Effector memory CD8-positive, alpha-beta T cell (primary cell): ENCODE measurements around the gene SULT6B1.
A peak's percentile ranks its signal among the peaks of the same experiment; 100 is the strongest.

Experiments
- ATAC-seq: fragments of 150-1000 bp; cut with Tn5 transposase; replicated peaks from 2 replicates; pipeline ENCODE4 v1.10.0; 2021; ENCODE audit warnings: mild to moderate bottlenecking, moderate library complexity
- DNase-seq, 3 experiments: peaks; one replicate each; pipeline ENCODE4 v3.0.0; 2021
- H3K27ac Mint-ChIP-seq, 2 donors: one replicate each; pipeline ENCODE4 v1.8.0; 2022; ENCODE audit warnings: mild to moderate bottlenecking in 2 of 2, mixed read lengths in 2 of 2, moderate library complexity in 2 of 2
- H3K27me3 Mint-ChIP-seq, 2 donors: one replicate each; pipeline ENCODE4 v1.8.0; 2022; ENCODE audit warnings: mixed read lengths in 2 of 2
- H3K36me3 Mint-ChIP-seq: one replicate; pipeline ENCODE4 v1.8.0; 2022; ENCODE audit warnings: mild to moderate bottlenecking, moderate library complexity, mixed read lengths; ENCODE audit not compliant: insufficient read depth
- H3K4me1 Mint-ChIP-seq, 2 donors: one replicate each; pipeline ENCODE4 v1.8.0; 2022; ENCODE audit warnings: low read depth in 2 of 2, mixed read lengths in 2 of 2
- H3K4me3 Mint-ChIP-seq, 2 donors: one replicate each; pipeline ENCODE4 v1.8.0; 2022; ENCODE audit warnings: mild to moderate bottlenecking in 2 of 2, mixed read lengths in 2 of 2, moderate library complexity in 2 of 2
- H3K9me3 Mint-ChIP-seq, 2 donors: one replicate each; pipeline ENCODE4 v1.8.0; 2022; ENCODE audit warnings: mixed read lengths in 2 of 2

Gene SULT6B1

GRCh38 chr2:37154785-37155184, 33.7 kb downstream of the SULT6B1 start:
- no peak for DNase-seq
- peak overlapping the region in 1 of 2 donors; percentile 94 for H3K4me3 Mint-ChIP-seq
- H3K4me1 Mint-ChIP-seq: peaks cover 30 to 56% of the 10 kb centered on the region in 2 donors
- peak overlapping the region; percentile 91 to 97 for H3K27ac Mint-ChIP-seq
- peaks cover 7% of the 10 kb centered on the region for H3K36me3 Mint-ChIP-seq
- peaks cover 0 to 4% of the 10 kb centered on the region in 2 donors for H3K9me3 Mint-ChIP-seq
- no peaks in the 10 kb centered on the region for H3K27me3 Mint-ChIP-seq
- no peak for ATAC-seq

GRCh38 chr2:37153224-37153623, 35.2 kb downstream of the SULT6B1 start:
- H3K4me1 Mint-ChIP-seq: peaks cover 33 to 56% of the 10 kb centered on the region in 2 donors
- ATAC-seq: no peak
- H3K9me3 Mint-ChIP-seq: peaks cover 0 to 4% of the 10 kb centered on the region in 2 donors
- no peak for DNase-seq
- H3K27me3 Mint-ChIP-seq: no peaks in the 10 kb centered on the region
- H3K36me3 Mint-ChIP-seq: peaks cover 10% of the 10 kb centered on the region
- H3K27ac Mint-ChIP-seq: peak overlapping the region in 1 of 2 donors; percentile 29
- peak overlapping the region in 1 of 2 donors; percentile 14 for H3K4me3 Mint-ChIP-seq

DNA sequence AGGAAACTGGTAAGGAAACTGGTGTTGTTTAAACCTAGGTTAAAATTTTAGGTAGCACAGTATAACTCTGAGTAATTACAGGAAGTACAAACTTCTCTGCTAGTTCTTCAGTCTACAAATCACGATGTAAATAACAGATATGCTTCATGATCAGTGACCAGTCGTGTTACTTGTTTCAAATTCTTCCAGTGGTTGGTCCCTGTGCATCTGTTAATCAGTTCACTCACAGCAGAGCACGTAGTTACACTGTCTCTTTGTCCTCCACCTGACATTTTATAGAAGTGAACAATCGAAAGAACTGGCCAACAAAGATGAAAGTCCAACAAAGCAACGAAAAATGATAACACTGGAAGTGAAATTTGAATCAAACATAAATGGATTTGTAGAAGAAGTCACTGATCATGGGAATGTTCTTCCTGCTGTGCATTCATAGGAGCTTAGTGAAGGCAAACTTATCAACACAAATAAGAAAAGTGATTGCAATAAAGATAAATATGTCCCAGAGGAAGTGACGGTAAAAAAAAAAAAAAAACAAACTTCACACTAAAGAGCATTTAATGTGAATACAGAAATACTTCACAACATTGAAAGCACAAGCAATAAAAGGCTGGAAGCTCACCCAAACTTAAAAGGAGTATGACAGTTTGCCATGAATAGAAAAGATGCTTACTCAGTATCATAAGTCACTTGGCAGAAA, 38.7 kb downstream of the SULT6B1 start:
- Mint-ChIP-seq H3K36me3 (peaks cover 31% of the 10 kb centered on the region), H3K4me3 (peak overlapping the region; percentile 61 to 77), H3K27ac (peak overlapping the region; percentile 86), H3K27me3 (no peaks in the 10 kb centered on the region), H3K9me3 (peaks cover 0 to 1% of the 10 kb centered on the region in 2 donors), H3K4me1 (peaks cover 15 to 32% of the 10 kb centered on the region in 2 donors)
- ATAC-seq (peak; percentile 95), DNase-seq (no peak)

DNA sequence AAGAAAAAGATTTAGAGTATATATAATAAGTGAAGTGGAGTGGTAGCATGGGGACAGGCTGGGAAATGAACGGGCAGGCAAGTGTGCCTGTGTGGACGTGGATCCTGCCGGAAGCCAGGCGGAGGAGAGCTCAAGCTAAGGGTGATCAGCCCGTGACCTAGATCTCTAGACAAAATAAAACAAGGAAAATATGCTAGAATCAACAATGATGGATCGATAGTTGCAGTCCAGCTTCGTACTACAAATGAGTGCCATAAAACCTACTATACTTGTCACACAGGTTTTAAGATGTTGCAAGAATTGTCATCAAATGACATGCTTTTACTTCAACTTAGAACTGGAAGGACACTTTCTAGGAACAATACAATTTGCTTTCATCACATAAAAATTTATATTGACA, 40.1 kb downstream of the SULT6B1 start:
- no peak for ATAC-seq
- Mint-ChIP-seq H3K36me3 (peaks cover 37% of the 10 kb centered on the region), H3K27me3 (no peaks in the 10 kb centered on the region), H3K4me3 (no peak overlapping the region), H3K9me3 (no peaks in the 10 kb centered on the region), H3K4me1 (peaks cover 12 to 23% of the 10 kb centered on the region in 2 donors), H3K27ac (no peak overlapping the region)
- no peak for DNase-seq

- H3K4me3 Mint-ChIP-seq: no peak overlapping the region
- H3K27me3 Mint-ChIP-seq: no peaks in the 10 kb centered on the region
- no peak overlapping the region for H3K27ac Mint-ChIP-seq
- H3K4me1 Mint-ChIP-seq: peaks cover 6 to 17% of the 10 kb centered on the region in 2 donors
- DNase-seq (no peak), ATAC-seq (no peak)
- H3K36me3 Mint-ChIP-seq: peaks cover 49% of the 10 kb centered on the region
- H3K9me3 Mint-ChIP-seq: no peaks in the 10 kb centered on the region
Observed at GRCh38 chr2:37146062-37146461, 42.4 kb downstream of the SULT6B1 start.

DNA sequence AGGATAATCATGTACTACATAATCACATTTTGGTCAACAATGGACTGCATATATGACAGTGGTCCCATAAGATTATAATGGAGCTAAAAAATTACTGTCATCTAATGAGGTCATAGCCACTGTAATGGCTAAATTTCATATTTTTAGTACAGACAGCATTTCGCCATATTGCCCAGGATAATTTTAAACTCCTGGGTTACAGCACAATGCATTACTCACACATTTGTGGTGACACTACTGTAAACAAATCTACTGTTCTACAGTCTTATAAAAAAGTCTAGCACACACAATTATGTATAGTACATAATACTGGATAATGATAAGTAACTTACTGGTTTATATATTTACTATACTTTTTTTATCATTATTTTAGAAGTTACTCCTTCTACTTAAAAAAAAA, 44.5 kb downstream of the SULT6B1 start:
- Mint-ChIP-seq H3K9me3 (no peaks in the 10 kb centered on the region), H3K27me3 (no peaks in the 10 kb centered on the region), H3K4me3 (no peak overlapping the region), H3K27ac (no peak overlapping the region), H3K4me1 (peaks cover under 1 to 9% of the 10 kb centered on the region in 2 donors), H3K36me3 (peaks cover 61% of the 10 kb centered on the region)
- DNase-seq: no peak
- ATAC-seq: no peak

DNA sequence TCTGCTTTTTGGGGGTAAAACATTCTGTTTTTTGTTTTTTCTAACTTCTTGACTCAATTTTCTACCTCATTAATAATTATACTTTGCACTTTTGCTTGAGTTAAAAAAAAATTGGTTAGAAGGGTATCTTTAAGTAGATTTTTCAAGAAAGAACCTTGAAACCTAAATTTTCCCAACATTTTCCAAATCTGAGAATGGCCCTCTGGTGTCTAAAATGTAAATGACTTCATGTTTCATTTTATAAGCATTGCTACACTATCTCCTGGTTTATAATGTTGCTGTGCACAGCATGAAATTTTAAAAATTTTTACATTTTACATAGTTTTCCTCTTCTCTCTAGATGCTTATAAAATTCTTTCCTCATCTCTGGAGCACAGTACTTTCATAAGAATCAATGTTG, 45.9 kb downstream of the SULT6B1 start:
- ATAC-seq (no peak), DNase-seq (no peak)
- peaks cover 0 to 9% of the 10 kb centered on the region in 2 donors for H3K4me1 Mint-ChIP-seq
- H3K9me3 Mint-ChIP-seq: no peaks in the 10 kb centered on the region
- H3K27ac Mint-ChIP-seq: peak overlapping the region in 1 of 2 donors; percentile 64
- no peak overlapping the region for H3K4me3 Mint-ChIP-seq
- no peaks in the 10 kb centered on the region for H3K27me3 Mint-ChIP-seq
- H3K36me3 Mint-ChIP-seq: peaks cover 58% of the 10 kb centered on the region

DNA sequence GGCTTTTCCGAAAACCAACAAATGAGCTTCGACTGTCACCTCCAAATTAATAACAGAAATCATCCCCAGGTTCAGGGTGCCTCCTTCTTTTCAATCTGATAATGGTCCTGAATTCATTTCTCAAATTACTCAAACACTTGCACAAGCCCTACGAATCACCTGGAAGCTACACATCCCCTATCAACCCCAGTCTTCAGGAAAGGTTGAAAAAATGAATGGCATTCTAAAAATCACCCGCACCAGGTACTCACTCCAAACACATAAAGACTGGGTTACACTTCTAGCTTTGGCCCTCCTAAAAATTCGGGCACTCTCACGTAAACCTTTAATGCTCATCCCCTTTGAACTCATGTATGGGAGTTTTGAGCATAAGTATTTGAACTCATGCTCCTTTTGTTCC, 55.6 kb downstream of the SULT6B1 start:
- Mint-ChIP-seq H3K4me3 (no peak overlapping the region), H3K36me3 (peaks cover 30% of the 10 kb centered on the region), H3K27ac (no peak overlapping the region), H3K9me3 (no peaks in the 10 kb centered on the region), H3K4me1 (peaks cover 2 to 6% of the 10 kb centered on the region in 2 donors), H3K27me3 (no peaks in the 10 kb centered on the region)
- ATAC-seq (no peak), DNase-seq (no peak)

GRCh38 chr2:37125416-37125815, 63.1 kb downstream of the SULT6B1 start:
- DNase-seq (no peak), ATAC-seq (no peak)
- no peaks in the 10 kb centered on the region for H3K9me3 Mint-ChIP-seq
- peaks cover 63% of the 10 kb centered on the region for H3K36me3 Mint-ChIP-seq
- no peak overlapping the region for H3K27ac Mint-ChIP-seq
- no peaks in the 10 kb centered on the region for H3K27me3 Mint-ChIP-seq
- peaks cover 2 to 6% of the 10 kb centered on the region in 2 donors for H3K4me1 Mint-ChIP-seq
- no peak overlapping the region for H3K4me3 Mint-ChIP-seq

DNA sequence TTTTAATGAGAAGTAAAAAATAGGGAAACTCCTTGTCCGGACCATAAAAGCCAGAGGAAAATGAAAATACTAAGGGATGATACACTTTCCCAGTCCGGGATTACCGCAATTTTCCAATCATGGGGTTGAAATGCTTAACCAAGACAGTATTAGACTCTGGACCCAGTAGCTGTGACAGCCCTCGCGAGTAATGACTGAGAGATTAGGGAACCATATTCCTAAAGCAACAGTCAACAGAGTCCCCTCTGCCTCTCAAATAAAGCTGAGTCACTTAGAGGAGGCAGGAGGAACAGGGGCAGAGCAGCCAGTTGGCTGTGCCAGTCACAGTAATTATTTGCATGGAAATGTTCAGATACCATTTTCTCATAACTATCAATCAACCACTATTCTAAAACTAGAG, 69.3 kb downstream of the SULT6B1 start:
- no peaks in the 10 kb centered on the region for H3K9me3 Mint-ChIP-seq
- no peak for DNase-seq
- ATAC-seq: no peak
- H3K4me3 Mint-ChIP-seq: no peak overlapping the region
- peaks cover 2 to 7% of the 10 kb centered on the region in 2 donors for H3K4me1 Mint-ChIP-seq
- H3K36me3 Mint-ChIP-seq: peaks cover 74% of the 10 kb centered on the region
- no peak overlapping the region for H3K27ac Mint-ChIP-seq
- no peaks in the 10 kb centered on the region for H3K27me3 Mint-ChIP-seq
